ENCODE data around the gene MAGED1.
"Not testable (repeated sequence)": the region's sequence is repeated elsewhere in the genome, so short reads cannot be mapped to it uniquely, and the experiment has no call there.

The MAGED1 gene

DNA sequence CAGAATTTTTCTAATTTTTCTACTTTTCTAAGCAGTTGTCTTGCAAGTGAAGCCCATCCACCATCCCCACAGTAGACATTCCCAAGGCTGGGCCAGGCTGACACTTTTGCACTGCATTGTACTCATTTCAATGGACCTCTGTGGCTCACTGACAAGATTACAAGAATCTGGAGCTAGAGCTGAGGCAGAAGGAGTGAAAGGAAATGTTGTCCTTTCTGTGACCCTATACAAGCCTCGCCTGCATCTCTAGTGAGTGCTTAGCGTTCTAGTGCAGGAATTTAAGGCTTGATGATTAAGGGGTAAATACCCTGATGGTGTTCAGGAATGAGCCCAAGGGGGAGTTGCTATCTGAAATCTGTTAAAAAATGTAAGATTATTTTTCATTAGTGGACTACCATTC, 6.3 kb downstream of the MAGED1 start:
- DNase-seq, result no peak

GRCh38 chrX:51902510-51903050, 9.2 kb downstream of the MAGED1 start:
- no peak for DNase-seq

GRCh38 chrX:51905152-51905551, 11.7 kb downstream of the MAGED1 start:
- DNase-seq, result not testable (repeated sequence)

DNA sequence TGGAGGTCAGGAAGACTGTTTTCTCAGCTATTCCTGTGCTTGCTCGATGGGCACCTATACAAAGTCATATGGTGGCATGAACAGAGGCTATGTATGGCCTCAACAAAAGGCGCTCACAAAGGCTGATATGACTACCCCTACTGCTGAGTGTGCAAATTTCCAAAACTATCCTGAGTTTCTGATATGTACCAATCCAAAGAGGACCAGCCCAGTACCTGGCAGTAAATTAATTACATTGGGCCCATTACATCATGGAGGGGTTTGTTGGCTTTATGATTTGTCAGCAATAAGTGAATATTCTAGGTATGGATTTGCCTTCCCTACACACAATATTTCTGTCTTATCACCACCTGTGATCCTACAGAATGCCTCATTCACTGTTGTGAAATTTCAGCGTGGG, 12.3 kb downstream of the MAGED1 start:
- DNase-seq, result no peak

DNA sequence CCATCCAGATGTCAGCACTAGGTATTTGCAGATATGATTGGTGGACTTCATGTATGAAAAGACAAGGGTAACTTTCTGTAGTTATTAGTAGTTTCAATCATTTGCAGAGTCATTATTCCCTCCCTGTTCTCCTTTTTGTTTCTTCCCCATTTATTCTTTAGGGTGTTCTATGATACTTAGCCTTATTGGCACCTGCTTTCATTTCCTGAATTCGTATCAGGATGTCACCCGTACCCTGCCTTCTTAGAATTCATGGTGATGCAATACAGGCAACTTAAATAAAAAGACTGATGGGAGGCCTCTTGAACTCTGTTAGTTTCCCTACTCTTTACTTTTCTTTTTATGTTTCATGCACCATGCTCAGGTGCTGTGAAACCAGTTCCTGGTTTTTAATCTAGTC, 24.2 kb downstream of the MAGED1 start:
- DNase-seq, result peak; percentile 25

DNA sequence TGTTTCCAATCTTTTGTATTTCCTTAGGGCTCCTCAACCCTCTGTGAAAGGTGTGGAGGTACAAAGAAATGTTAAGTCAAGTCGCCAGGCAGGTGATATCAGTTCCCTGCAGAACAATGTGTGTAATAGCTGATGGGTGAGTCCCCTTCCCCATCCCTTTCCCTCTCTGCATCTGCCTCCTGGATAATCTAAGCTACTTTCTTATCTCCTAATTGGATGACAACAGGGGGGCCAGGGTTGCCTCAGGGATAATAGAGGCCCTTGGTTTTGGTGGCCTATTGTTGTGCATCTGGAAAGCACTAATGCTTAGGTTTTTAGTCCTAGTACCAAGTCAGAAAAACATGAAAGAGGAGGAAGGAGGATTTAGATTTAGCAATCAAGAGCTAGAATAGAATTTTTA, 29.1 kb downstream of the MAGED1 start:
- no peak for DNase-seq

DNA sequence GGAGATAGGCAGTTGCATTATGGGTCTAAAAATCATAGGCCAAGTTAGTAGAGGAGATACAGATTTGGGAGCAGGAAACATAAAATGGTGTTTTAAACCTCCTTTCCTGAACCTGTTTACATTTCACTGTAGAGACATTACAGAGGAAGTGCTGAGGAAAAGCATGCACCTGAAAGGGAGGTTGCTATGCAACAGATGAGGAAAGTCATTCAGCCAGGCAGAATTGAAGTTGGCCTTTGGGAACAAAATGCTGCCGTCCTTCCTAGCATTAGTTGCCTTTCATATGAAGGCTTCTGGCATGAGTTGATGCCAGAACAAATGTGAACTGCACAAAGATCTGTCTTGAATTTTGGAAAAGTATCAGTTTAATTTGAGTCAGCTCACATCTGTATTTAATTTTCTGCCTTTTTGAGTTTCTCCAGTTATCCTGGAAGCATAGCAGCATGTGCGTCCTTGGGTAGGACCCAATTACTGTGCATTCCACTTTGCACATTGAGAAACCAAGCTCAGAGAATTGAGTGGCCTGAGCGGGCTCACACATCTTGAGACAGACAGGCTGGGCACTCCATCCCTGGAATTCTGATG, 38.2 kb downstream of the MAGED1 start:
- no peak for DNase-seq

Measured in inflammatory macrophage treated with lipopolysaccharide for 4 hours (primary cell).